KG1 (cell line): ENCODE measurements around the gene NRCAM.
A peak's percentile ranks its signal among the peaks of the same experiment; 100 is the strongest.

Experiments
- DNase-seq: peaks from one replicate; lab custom pipeline; 2025; lab: John Stamatoyannopoulos, UW

The NRCAM gene

GRCh38 chr7:108425714-108426275 lies 30.4 kb downstream of the NRCAM start:
- DNase-seq, result no peak

- no peak for DNase-seq
These were observed 32.2 kb downstream of the NRCAM start for GRCh38 chr7:108424013-108424412.

- no peak for DNase-seq
These were observed 32.9 kb downstream of the NRCAM start for GRCh38 chr7:108423089-108423989.

- DNase-seq, result no peak
These were observed 34.4 kb downstream of the NRCAM start for GRCh38 chr7:108421720-108422331.

- no peak for DNase-seq
These were observed 36.0 kb downstream of the NRCAM start for GRCh38 chr7:108419961-108420908.

GRCh38 chr7:108418946-108419345 lies 37.3 kb downstream of the NRCAM start:
- no peak for DNase-seq

GRCh38 chr7:108417926-108418325 lies 38.3 kb downstream of the NRCAM start:
- DNase-seq, result no peak

GRCh38 chr7:108417144-108417543 lies 39.1 kb downstream of the NRCAM start:
- DNase-seq, result no peak

- DNase-seq, result peak; percentile 24
These were observed 40.3 kb downstream of the NRCAM start for GRCh38 chr7:108415821-108416536.

- no peak for DNase-seq
These were observed 41.2 kb downstream of the NRCAM start for GRCh38 chr7:108415084-108415483.

- no peak for DNase-seq
These were observed 42.3 kb downstream of the NRCAM start for GRCh38 chr7:108413782-108414492.

GRCh38 chr7:108413337-108413736 lies 42.9 kb downstream of the NRCAM start:
- no peak for DNase-seq

- DNase-seq, result no peak
These were observed 47.1 kb downstream of the NRCAM start for GRCh38 chr7:108409146-108409545.

GRCh38 chr7:108408296-108408991 lies 47.8 kb downstream of the NRCAM start:
- no peak for DNase-seq

- DNase-seq, result no peak
These were observed 48.6 kb downstream of the NRCAM start for GRCh38 chr7:108407676-108408075.

- DNase-seq, result no peak
These were observed 49.9 kb downstream of the NRCAM start for GRCh38 chr7:108406222-108406890.

- no peak for DNase-seq
These were observed 51.5 kb downstream of the NRCAM start for GRCh38 chr7:108404509-108405420.

- DNase-seq, result no peak
These were observed 52.5 kb downstream of the NRCAM start for GRCh38 chr7:108403597-108404217.
